Globus pallidus (tissue), 1 donor: ENCODE data around the gene SNX17.
A peak's percentile ranks its signal among the peaks of the same experiment; 100 is the strongest.
"Not testable (repeated sequence)": the region's sequence is repeated elsewhere in the genome, so short reads cannot be mapped to it uniquely, and the experiment has no call there.

Experiments used
- DNase-seq: peaks from one replicate; pipeline ENCODE4 v3.0.0-alpha.2; 2015; ENCODE audit warnings: low spot score

Gene SNX17, protein sequence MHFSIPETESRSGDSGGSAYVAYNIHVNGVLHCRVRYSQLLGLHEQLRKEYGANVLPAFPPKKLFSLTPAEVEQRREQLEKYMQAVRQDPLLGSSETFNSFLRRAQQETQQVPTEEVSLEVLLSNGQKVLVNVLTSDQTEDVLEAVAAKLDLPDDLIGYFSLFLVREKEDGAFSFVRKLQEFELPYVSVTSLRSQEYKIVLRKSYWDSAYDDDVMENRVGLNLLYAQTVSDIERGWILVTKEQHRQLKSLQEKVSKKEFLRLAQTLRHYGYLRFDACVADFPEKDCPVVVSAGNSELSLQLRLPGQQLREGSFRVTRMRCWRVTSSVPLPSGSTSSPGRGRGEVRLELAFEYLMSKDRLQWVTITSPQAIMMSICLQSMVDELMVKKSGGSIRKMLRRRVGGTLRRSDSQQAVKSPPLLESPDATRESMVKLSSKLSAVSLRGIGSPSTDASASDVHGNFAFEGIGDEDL

DNA sequence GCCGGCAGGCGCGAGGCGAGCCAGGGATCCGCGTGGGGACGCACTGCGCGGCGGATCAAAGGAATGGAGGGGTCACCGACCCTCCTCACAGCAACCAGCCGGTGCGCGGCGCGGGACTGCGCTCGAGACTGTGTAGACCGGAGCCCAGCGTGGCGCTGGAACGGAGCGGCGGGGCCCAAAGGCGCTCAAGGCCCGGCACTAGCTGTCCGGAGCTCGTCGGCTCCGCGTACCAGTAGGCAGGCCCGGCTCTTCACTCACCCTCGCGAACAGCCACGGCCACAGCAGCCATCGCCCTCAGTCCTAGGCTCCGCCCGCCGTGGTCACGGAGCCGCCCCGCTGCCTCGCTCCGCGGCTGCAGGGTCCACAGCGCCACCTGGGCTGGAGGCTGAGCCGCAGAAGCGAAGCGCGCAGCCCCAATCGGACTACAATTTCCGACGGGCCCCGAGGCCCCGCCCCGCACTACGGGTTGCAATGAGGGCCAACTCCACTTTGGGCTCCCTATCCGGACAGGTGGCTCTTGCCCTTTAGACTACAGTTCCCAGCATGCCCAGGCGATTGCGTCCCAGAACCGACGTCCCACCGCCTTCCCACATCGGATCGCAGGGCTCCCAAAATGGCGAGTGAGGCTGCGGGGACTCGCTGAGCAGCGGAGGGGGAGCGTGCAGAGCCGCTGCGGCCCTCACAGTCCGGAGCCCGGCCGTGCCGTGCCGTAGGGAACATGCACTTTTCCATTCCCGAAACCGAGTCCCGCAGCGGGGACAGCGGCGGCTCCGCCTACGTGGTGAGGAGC is at the start of gene SNX17, which contains the start of gene EIF2B4:
SNX17 (plus strand) TSS at position 591 of the 790 bp plus-strand sequence; CDS start at position 719, 128 bp downstream.
EIF2B4 (minus strand) TSS at position 313 of the 790 bp plus-strand sequence; CDS start at position 289, 24 bp downstream.
- peak; percentile 99 for DNase-seq

DNA sequence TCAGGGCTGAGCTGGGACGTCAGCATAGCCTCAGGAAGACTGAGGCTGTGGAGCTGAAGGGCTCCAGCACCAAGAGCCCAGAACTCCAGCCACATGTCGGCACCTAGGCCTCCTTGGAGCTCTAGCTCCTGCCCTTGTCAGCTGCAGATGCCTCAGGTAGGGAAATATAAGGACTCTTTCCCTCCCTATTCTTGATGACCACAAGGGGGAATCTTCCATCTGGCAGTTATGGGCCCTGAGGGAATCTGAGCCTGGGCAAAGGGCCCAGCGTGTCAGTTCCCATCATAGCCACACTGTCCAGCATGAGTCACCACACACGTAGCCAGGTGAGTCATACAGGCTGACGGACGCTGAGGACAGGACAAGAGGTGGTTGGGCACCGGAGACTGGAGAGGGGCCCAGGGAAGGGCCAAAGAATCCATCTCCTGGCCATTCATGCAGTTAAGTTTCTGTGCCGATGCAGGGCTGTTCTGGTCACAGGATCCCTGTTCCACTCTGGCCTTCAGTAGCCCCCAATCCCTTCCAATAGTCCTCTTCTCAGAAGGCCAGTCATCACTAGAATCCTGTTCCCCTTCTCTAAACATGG is 49.4 kb upstream of the SNX17 start:
- DNase-seq, result no peak

DNA sequence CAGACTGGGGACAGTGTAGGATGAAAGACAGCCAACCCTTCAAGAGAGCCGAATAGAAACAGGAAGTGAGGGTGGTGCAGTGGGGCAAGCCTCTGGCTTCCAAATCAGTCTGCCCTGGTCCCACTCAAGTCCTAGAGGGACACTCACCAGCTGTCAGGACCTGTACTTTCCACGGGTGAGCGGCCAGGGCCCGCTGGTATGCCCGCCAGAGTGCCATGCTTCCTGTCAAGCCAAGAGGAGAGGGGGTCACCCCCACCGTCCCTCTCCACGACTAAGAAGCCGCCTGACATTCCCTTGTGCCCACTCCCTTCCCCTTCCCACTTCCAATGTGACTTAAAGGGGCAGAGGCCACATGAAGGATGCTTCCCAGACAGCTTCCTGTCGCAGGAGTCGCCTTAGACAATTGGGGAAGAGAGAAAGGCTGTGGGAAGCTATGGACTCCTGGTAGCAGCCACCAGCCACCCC is 48.1 kb upstream of the SNX17 start:
- no peak for DNase-seq

DNA sequence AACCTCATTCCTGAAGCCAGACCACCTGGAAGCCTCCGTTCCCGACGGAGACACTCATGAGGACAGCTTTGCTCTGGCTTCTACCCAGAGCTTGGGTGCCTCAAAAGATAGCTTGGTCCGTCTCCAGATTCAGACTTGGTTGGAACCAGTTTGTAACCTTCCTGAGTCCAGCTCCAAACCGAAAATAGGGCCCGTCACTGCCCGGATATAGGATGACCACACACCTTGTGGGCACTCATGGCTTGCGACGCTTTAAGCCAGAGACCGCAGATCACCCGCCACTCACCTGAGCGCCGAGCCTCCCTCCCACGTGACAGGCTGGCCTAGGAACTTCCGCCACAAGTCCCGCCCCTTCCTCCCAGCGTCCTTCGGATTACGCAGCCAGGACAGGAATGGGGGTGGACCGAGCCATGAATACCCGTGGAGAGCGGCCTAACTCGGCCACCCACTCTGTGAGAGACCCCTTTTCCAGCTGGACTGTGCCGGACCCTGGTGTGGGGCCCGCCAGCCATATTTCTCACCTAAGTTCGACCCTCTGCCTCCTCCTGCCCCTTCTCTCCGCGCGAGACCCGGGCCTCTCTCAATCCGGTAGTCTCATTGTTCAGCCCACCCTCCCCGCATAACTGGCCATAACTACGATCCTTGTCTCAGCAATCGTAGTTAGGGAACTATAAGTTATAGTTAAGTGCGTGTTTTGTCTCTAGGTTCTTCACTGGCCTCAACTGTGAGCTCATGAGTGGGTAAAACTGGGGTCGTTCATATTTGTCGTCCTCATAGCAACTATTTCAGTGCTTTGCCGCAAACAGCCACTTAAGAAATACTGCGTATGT is 47.4 kb upstream of the SNX17 start, which contains the start of gene MPV17:
MPV17 (minus strand) TSS at position 332 of the 830 bp plus-strand sequence. CDS start 580 bp downstream, outside the sequence.
- peak; percentile 89 for DNase-seq

DNA sequence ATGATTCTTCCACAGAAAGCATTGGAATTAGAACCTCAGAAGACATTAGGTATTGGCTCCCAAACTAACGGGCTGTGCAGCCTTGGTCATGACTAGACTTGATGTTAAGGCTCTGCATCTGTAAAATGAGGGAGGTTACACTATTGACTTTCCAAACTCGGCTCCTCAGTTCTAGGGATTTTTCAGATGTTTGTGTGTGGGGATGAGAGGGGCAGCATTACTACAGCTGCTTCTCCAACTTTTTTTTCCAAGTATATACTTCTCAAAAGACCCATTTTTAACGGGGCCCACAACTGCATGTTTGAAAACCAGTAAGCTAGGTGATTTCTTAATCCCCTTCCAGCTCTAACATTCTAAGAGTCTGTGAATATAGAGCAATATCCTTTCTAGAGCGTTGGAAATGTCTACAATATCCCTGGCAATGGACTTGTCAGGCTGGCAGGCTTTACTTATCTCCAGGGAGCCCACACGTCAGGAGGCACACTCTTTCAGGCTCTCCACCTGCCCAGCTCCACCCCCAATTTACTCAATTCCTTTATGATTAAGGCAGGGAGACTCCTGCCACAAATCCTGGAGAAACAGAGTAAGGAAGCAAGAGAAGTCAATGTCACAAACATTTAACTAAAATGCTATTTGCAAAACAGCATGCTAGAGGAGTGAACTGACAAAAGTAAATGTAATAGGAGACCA is 46.7 kb upstream of the SNX17 start:
- no peak for DNase-seq

DNA sequence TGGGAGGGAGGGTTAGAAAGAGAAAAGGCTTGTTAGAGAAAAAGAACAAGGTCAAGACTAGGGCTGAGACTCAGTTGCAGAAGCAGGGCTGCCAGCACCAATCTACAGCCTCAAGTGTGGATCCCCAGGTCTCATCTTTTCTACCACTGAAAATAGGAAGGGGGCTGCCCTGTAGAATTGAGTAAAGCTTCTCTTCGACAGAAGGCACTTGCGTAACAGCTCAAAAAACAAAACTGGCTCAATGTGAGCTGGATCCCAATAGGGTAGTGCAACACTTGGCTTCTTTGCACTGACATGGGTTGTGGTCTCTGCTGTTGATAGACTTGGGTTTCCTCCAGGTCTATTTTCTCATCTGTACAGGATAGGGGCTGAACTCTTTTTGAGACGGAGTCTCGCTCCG is 45.7 kb upstream of the SNX17 start:
- DNase-seq, result no peak

DNA sequence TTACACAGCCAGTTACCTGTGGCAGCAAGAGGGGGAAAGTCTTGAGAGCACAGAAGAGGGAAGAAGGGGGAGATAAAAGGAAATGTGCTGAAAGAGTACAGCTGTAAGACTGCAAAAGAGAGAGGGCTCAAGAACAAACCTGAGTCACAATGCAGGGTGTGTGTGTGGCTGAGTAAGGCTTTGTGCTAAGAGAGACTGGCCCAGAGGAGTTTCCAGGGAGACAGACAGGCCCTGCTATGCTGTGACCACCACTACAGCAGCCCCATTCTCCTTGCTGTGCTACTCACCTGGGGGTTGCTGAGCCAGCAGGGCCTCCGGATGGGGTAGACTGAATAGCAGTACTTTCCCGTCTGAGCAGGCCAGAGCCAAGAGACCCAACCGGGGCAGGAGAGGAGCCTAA is 35.1 kb upstream of the SNX17 start:
- DNase-seq, result no peak

DNA sequence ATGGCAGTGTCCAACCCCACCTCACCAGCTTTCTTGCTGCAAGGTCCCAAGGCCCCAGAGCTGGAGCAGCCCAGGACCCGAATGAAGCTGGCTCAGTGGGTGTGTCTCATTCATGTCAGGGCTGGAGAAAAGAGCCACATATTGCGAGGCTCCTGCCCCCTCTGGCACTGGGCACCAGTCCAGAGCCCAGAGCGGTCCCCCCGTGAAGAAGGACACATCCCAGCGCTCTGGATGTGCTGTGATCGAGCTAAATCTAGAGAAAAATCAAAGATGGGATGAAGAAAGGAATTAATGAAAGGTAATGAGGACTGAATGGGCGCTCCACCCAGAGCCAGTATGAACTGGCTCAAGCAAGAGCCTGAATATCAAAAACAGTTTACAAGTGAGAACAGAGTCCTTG is 34.2 kb upstream of the SNX17 start:
- DNase-seq, result no peak

DNA sequence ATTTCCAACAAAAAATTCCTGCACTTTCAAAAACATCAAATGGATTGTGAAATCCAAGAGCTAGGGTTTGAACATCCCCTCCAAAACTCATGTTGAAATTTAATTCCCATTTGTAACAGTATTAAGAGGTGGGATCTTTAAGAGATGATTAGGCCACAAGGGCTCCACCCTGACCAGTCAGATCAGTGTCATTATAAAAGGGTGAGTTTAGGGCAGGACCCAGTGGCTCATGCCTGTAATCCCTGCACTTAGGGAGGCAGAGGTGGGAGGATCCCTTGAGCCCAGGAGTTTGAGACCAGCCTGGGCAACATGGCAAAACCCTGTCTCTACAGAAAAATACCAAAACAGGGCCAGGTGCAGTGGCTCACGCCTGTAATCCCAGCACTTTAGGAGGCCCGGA is 22.8 kb upstream of the SNX17 start:
- no peak for DNase-seq

DNA sequence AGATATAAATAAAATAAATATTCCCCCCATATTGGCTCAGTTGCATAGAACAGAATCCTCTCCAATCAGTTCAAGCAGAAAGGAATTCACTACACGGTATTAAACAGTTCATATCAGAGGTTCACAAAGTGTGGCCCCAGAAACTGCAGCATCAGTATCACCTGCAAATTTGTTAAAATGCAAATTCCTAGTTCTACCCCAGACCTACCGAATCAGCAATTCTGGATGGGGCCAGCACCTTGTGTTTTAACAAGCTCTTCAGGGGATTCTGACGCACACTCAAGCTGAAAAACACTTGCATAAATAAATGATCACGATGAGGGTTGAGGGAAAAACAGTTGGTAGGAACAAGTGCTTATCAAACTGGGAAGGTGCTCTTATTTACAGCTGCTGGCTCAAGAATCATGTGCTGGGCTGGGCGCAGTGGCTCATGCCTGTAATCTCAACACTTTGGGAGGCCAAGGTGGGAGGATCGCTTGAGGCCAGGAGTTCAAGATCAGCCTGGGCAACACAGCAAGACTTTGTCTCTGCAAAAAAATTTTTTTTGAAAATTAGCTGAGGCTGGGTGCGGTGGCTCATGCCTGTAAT is 20.2 kb upstream of the SNX17 start:
- no peak for DNase-seq

DNA sequence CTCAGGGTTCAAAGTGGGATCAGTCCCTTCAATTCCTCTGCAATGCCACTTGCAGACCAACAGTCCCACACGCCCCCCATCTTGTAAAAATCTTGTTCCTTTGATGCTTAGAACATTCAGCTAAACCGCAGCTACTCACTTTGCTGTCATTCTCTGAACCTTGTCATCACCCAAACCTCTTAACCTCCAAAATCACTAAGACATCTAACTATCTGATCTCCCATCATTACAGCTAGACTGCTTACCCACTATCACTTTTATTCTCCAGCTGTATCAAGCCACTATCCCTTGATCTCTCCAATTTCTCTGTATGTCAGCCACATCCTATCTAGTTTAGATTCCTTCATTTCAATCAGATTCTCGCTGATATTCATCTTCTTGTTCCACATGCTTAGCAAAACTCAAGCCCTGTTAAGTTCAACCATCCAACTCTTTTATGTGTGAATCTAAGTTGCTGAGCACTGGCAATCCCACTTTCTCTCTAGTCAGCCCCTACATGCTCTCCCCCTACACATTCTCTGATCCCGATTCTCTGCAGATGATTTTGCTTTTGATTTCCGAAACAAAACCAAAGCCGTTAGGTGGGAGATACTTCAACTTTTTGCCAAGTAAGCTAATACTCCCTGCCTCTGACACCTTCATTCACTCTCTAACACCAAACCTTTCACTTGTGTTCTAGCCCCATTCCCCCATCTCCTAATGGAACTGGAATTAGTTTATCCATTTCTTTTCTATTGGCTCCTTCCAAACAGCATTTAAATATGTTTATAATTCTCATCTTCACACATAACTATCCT is 18.4 kb upstream of the SNX17 start:
- DNase-seq, result no peak

DNA sequence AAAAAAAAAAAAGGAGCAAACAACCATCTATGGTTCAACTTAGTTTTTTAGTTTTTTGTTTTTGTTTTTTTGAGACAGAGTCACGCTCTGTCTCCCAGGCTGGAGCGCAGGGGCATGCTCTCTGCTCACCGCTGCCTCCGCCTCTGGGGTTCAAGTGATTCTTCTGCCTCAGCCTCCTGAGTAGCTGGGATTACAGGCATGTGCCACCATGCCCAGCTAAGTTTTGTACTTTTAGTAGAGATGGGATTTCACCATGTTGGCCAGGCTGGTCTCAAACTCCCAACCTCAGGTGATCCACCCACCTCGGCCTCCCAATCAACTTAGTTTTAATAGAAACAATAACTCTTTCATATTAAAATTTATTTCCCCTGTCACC is 17.0 kb upstream of the SNX17 start:
- DNase-seq, result not testable (repeated sequence)

DNA sequence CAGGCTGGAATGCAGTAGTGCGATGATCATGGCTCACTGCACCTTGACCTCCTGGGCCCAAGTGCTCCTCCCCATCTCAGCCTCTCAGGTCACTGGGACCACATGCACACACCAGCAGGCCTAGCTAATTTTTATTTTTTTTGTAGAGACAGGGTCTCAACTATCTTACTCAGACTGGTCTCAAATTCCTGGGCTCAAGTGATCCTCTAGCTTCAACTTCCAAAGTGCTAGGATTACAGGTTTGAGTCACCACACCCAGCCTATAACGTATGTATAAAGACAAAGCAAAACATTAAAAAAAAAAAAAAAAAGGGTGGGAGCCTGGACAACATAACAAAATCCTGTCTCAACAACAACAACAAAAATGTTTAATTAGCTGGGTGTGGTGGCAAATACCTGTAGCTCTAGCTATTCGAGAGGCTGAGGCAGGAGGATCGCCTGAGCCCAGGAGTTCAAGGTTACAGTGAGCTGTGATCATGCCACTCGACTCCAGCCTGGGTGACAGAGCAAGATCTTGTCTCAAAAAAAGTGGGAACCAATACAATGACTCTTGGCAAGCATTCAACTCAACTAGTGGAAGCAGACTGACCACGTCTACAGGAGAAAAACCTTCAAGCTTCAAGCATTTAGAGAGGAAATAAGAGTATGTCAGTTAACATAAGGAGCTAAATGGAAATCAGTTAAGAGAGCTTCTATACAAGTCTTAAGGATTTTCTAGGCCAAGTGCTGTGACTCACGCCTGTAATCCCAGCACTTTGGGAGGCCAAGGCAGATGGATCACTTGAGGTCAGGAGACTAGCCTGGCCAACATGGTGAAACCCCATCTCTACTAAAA is 16.4 kb upstream of the SNX17 start:
- no peak for DNase-seq

DNA sequence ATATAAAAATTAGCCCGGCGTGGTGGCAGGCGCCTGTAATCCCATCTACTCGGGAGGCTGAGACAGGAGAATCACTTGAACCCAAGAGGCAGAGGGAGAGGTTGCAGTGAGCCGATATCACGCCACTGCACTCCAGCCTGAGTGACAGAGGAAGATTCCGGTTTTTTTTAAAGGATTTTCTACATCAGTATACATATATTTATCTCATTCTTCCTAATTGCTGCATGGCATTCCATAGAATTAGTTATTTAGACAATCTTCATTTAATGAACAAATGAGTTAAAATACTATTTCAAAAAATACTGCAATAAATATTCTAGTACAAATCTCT is 15.9 kb upstream of the SNX17 start:
- DNase-seq, result no peak

DNA sequence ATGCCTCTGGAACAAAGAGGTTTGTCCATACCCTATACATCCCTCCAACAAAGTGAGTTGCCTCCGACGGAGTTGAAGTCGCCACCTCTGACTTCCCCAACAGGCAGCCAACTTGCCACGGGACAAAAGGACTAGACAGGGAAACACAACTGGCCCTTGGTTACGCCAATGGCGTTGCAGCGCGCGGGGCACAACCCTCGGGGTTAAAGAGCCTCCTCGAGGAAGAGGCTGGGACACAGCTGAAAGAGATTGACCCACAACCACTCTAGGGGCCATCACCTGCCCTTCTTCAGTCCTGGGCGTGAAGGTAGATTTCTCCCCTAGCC is 14.4 kb upstream of the SNX17 start:
- no peak for DNase-seq

DNA sequence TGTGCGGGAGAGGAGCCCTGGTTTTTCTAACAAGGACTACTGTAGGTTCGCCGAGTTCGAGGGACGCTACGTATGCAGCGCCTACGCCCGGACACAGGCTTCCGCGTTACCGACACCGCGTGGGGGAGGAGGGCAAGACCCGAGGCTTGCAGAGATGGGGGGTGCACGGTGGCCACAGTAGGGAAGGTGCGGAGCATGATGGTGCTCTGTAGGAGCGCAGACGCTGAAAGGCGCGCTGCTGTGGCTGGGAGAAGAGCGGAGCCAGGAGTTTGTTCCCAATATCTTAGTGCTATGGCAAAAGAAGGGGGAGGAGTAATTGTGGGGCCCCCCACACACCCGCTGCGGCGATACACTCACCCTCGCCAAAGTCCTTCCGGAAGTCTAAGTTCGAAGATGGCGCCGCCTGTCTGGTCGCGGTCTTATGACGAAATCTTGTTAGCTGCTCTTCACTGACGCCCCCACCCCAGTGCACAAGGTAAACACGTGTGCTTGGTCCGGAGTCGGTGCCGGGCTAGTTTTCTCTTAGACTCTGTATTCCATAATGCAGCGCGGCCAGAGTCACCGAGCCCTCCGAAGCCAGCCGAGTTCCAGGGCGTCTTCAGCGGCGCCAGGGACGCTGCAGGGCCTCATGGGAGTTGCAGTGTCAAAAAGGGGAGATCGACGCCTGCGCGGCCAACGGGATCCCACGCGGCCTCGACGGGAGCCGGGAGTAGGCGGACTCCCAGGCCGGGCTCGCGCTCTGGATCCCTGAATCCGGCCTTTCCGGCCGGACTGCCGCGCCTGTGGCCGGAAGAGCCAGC is 13.8 kb upstream of the SNX17 start, which contains the start of gene GTF3C2:
GTF3C2 (minus strand) TSS at position 383 of the 800 bp plus-strand sequence. CDS start 13,210 bp downstream, outside the sequence.
- DNase-seq, result peak; percentile 96

DNA sequence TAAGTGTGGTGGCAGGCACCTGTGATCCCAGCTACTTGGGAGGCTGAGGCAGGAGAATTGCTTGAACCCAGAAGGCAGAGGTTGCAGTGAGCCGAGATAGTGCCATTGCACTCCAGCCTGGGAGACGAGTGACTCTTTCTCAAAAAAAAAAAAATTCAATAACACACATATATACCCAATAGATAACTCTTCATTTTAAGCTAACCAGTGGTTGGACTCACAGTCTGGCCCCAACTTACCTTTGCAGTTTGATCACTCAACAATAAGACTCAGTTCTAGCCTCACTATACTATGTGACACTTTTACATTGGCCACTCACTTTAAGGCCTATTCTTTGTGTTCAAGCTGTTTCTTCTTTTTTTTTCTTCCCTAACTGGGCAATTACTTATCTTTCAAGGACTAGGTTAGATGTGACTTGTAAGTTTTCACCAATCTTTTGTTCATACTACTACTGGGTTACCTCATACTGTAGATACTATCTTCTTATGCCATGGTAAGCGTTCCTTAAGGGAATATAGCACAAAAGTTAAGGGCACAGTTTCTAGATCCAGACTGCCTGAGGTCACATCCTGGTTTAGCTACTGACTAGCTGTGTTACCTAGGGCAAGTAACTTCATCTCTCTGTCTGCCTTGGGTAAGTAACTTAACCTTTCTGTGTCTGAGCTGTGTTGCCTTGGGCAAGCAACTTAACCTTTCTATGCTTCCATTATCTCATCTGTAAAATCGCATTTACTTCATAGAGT is 7.6 kb upstream of the SNX17 start:
- DNase-seq, result no peak
